LNCAP (cell line): ENCODE data around the gene PRKCH.

Experiments
- CTCF ChIP-seq: fragments of 450-650 bp; IDR thresholded peaks from 2 replicates; pipeline ENCODE4 v1.5.1; 2017; ENCODE audit warnings: mild to moderate bottlenecking

PRKCH gene

GRCh38 chr14:61346221-61346620 is 24.8 kb downstream of the PRKCH start:
- TF ChIP-seq CTCF, result no peak

- TF ChIP-seq CTCF, result no peak
Measured at GRCh38 chr14:61346793-61347192, 25.4 kb downstream of the PRKCH start.

GRCh38 chr14:61347826-61348443 is 26.6 kb downstream of the PRKCH start:
- no peak for TF ChIP-seq CTCF

- TF ChIP-seq CTCF, result no peak
Measured at GRCh38 chr14:61350427-61351270, 29.3 kb downstream of the PRKCH start.

GRCh38 chr14:61351477-61351876 is 30.1 kb downstream of the PRKCH start:
- no peak for TF ChIP-seq CTCF

GRCh38 chr14:61355892-61356325 is 34.5 kb downstream of the PRKCH start:
- TF ChIP-seq CTCF, result no peak

- TF ChIP-seq CTCF, result no peak
Measured at GRCh38 chr14:61357123-61357522, 35.7 kb downstream of the PRKCH start.
